ENCODE measurements around the gene SDHA.

Gene SDHA

DNA sequence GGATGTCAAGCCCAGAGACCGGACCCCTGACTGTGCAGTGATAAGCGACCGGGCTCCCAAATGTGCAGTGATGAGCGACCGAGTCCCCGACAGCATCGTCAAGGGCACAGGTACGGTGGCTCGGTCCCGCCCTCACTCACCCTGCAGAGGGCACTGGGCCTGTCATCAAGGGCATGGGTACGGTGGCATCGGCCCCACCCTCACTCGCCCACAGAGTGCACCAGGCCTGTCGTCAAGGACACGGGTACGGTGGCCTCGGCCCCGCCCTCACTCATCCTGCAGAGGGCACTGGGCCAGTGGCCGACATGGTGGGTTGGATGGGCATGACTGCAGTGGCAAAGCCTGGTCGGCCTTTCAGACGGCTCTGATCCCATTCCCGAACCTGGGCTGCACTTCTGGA lies 36.6 kb upstream of the SDHA start:
- Histone ChIP-seq H3K4me3 (ENCODE audit: insufficient read depth, low read length, poor library complexity, severe bottlenecking) (no peak overlapping the region), H3K9me3 (ENCODE audit: insufficient read depth, low read length) (no peaks in the 10 kb centered on the region), H3F3A (ENCODE audit: insufficient read depth) (no peaks in the 10 kb centered on the region), H2AFZ (ENCODE audit: low read depth, low read length, severe bottlenecking) (no peak overlapping the region), H3K36me3 (ENCODE audit: low read length) (no peaks in the 10 kb centered on the region), H3K27ac (ENCODE audit: low read depth, low read length) (no peak overlapping the region), H3K79me2 (ENCODE audit: insufficient read depth, low read length) (no peaks in the 10 kb centered on the region), H3K4me2 (ENCODE audit: low read depth, low read length, poor library complexity, severe bottlenecking) (no peak overlapping the region), H3K9me2 (replicated peaks; ENCODE audit: insufficient read depth, low read length) (no peaks in the 10 kb centered on the region), H3K27me3 (ENCODE audit: low read length) (no peaks in the 10 kb centered on the region), H3K9ac (ENCODE audit: low read length) (no peak overlapping the region), H4K20me1 (ENCODE audit: low read depth, low read length) (no peaks in the 10 kb centered on the region)
- no peak for TF ChIP-seq EZH2phosphoT487 (conservative IDR thresholded peaks at IDR 0.05; ENCODE audit: low read length)
- TF ChIP-seq, protein P1, sequence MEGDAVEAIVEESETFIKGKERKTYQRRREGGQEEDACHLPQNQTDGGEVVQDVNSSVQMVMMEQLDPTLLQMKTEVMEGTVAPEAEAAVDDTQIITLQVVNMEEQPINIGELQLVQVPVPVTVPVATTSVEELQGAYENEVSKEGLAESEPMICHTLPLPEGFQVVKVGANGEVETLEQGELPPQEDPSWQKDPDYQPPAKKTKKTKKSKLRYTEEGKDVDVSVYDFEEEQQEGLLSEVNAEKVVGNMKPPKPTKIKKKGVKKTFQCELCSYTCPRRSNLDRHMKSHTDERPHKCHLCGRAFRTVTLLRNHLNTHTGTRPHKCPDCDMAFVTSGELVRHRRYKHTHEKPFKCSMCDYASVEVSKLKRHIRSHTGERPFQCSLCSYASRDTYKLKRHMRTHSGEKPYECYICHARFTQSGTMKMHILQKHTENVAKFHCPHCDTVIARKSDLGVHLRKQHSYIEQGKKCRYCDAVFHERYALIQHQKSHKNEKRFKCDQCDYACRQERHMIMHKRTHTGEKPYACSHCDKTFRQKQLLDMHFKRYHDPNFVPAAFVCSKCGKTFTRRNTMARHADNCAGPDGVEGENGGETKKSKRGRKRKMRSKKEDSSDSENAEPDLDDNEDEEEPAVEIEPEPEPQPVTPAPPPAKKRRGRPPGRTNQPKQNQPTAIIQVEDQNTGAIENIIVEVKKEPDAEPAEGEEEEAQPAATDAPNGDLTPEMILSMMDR (IDR thresholded peaks at IDR 0.05; ENCODE audit: insufficient read depth, low read length, poor library complexity, severe bottlenecking): no peak

DNA sequence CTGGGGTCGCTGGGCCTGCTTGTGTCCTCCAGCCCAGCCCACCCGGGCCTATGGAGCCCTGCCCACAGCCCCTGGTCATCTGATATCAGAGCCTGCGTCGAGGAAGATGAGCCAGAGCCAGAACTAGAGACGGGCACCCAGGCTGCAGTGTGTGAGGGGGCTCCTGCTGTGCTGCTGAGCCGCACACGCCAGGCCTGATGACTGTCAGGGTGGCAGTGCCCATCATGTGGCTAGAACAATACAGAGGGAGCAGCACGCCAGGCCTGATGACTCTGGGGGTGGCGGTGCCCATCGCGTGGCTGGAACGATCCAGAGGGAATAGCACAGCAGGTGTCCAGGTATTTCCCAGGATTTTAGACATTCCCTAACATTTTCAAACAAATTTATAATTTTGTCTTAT lies 36.0 kb upstream of the SDHA start:
- H3K9ac ChIP-seq (ENCODE audit: low read length): no peak overlapping the region
- H3K4me2 ChIP-seq (ENCODE audit: low read depth, low read length, poor library complexity, severe bottlenecking): no peak overlapping the region
- no peak overlapping the region for H3K4me3 ChIP-seq (ENCODE audit: insufficient read depth, low read length, poor library complexity, severe bottlenecking)
- no peaks in the 10 kb centered on the region for H3K36me3 ChIP-seq (ENCODE audit: low read length)
- H3K79me2 ChIP-seq (ENCODE audit: insufficient read depth, low read length): no peaks in the 10 kb centered on the region
- no peaks in the 10 kb centered on the region for H3K9me3 ChIP-seq (ENCODE audit: insufficient read depth, low read length)
- H3K27ac ChIP-seq (ENCODE audit: low read depth, low read length): no peak overlapping the region
- no peak overlapping the region for H2AFZ ChIP-seq (ENCODE audit: low read depth, low read length, severe bottlenecking)
- H4K20me1 ChIP-seq (ENCODE audit: low read depth, low read length): no peaks in the 10 kb centered on the region
- H3K9me2 ChIP-seq (replicated peaks; ENCODE audit: insufficient read depth, low read length): no peaks in the 10 kb centered on the region
- H3K27me3 ChIP-seq (ENCODE audit: low read length): no peaks in the 10 kb centered on the region
- no peak for TF ChIP-seq EZH2phosphoT487 (conservative IDR thresholded peaks at IDR 0.05; ENCODE audit: low read length)
- TF ChIP-seq, protein P1 (IDR thresholded peaks at IDR 0.05; ENCODE audit: insufficient read depth, low read length, poor library complexity, severe bottlenecking): no peak
- H3F3A ChIP-seq (ENCODE audit: insufficient read depth): no peaks in the 10 kb centered on the region

DNA sequence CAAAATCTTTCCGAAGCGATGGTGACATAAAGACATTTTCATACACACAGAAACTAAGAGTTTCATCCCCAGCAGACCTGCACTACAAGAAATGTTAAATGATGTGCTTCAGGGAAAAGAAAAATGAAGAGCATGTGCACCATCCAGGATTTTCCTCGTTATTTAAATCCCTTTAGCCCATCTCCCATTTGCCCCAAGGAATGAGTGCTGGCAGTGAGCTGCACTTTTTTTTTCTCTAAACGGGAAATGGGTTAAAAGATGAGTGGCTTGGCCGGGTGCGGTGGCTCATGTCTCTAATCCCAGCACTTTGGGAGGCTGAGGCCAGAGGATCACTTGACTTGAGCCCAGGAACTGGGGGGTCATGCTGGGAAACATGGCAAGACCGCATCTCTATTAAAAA lies 33.6 kb upstream of the SDHA start:
- Histone ChIP-seq H2AFZ (ENCODE audit: low read depth, low read length, severe bottlenecking) (no peak overlapping the region), H4K20me1 (ENCODE audit: low read depth, low read length) (no peaks in the 10 kb centered on the region), H3K27me3 (ENCODE audit: low read length) (no peaks in the 10 kb centered on the region), H3F3A (ENCODE audit: insufficient read depth) (no peaks in the 10 kb centered on the region), H3K27ac (ENCODE audit: low read depth, low read length) (no peak overlapping the region), H3K79me2 (ENCODE audit: insufficient read depth, low read length) (no peaks in the 10 kb centered on the region), H3K4me2 (ENCODE audit: low read depth, low read length, poor library complexity, severe bottlenecking) (no peak overlapping the region), H3K9ac (ENCODE audit: low read length) (no peak overlapping the region), H3K36me3 (ENCODE audit: low read length) (no peaks in the 10 kb centered on the region), H3K9me3 (ENCODE audit: insufficient read depth, low read length) (no peaks in the 10 kb centered on the region), H3K9me2 (replicated peaks; ENCODE audit: insufficient read depth, low read length) (no peaks in the 10 kb centered on the region), H3K4me3 (ENCODE audit: insufficient read depth, low read length, poor library complexity, severe bottlenecking) (no peak overlapping the region)
- TF ChIP-seq, protein P1 (IDR thresholded peaks at IDR 0.05; ENCODE audit: insufficient read depth, low read length, poor library complexity, severe bottlenecking): no peak
- no peak for TF ChIP-seq EZH2phosphoT487 (conservative IDR thresholded peaks at IDR 0.05; ENCODE audit: low read length)

All from SU-DHL-6 (cell line).